HG03280 (cell line): ENCODE data around the gene WNT2.
"Not testable (repeated sequence)": the region's sequence is repeated elsewhere in the genome, so short reads cannot be mapped to it uniquely, and the experiment has no call there.

Experiments
- ATAC-seq: cut with Tn5 transposase; IDR thresholded peaks from one replicate; pipeline ENCODE4 v1.9.1; 2021; ENCODE audit warnings: mild to moderate bottlenecking, moderate library complexity; ENCODE audit not compliant: unreplicated experiment

The WNT2 gene

DNA sequence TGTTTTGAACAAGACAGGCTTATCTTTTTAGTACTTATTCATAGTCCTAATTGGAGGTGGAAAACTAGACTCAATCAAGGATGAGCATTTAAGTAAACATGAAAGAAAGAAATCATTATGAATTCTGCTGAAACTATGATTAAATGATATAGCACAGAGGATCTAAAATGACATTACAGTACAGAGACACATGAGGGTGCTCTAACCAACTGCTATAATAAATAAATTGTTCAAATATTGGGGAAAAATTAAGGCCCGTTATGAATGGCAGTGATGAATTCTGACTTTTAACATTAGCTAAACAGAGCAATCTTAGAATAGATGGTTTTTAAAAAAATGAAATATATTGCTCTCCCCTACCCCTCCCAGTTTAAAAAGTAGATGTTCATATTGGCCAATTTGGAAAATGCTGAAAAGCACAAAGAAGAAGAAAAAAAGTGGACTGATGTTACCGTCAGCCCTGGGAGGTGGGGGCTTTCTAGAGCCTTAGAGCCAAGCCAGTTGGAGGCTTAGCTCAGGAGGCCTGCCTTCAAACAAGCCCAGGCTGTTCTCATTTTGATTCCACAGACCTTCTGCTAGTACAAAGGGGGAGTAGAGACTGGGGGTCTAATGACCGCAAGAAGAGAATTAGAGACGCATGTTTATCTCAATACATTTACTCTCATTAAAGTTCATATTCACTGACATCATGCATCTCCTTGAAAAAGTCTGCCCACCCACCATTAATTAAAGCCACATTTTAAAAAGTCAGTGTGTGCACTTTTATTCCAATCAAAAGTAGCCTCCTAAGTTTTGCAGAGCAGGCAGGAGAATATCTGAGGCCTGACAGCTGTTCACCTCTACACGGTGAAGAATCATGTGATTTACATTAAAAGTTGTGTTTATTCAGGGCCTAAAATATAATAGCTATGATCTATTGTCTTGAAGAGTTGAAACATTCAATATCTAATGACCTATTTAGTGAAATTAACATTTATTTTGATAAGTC is 10.0 kb downstream of the WNT2 start:
- no peak for ATAC-seq

DNA sequence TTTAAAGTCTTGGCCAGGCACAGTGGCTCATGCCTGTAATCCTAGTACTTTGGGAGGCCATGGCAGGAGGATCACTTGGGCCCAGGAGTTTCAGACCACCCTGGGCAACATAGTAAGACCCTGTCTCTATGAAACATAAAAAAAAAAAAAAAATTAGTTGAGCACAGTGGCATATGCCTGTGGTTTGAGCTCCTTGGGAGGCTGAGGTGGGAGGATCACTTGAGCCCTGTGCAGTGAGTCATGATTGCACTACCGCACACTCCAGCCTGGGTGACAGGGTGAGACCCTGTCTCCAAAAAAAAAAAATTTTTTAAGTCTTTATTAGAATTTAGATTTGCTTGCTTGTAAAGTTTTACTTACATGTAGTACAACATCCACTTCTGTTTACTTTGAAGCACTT is 14.0 kb downstream of the WNT2 start:
- ATAC-seq = no peak

DNA sequence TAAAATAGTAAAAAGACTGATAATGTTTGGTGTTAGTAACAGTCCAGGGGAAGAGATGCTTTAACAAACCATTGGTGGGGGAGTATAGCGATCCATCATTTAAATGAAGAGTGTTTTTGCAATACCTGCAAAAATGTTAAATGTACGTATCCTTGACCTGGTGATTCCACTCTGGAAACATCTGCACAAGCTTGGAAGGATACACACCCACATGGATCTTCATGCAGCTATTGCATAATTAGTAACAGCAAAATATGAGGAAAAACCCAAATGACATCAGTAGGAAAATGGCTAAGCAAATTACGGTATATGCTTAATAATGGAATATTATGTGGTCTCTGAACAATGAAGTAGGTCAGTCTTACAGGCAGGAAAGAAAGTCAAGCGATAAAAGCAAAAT is 20.5 kb downstream of the WNT2 start:
- ATAC-seq = no peak

DNA sequence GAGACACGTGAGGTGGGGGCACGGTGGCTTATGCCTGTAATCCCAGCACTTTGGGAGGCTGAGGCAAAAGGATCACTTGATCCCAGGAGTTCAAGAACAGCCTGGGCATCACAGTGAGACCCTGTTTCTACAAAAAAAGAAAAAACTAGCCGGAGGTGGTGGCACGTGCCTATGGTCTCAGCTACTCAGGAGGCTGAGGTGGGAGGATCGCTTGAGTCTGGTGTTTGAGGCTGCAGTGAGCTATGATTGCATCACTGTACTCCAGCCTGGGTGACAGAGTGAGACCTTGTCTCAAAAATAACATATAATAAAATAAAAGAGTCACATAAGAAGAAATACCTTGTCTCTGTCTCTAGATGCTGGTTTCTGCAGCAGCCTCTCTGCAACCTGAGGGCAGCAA is 22.4 kb downstream of the WNT2 start:
- ATAC-seq = not testable (repeated sequence)

DNA sequence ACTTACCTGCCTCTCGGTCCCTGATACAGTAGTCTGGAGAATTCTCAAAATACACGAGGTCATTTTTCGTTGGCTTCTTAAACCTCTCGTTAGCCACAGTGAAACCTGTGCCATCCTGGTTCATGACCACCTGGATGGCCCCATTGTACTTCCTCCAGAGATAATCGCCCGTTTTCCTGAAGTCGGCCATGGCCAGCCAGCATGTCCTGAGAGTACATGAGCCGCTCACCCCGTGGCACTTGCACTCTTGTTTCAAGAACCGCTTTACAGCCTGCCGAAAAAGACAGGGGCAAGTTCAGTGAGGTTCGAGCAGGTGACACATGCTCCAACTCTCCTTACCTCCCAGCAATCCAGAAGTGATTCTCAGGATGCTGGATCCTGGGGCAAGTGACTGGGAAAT is 25.3 kb downstream of the WNT2 start:
- ATAC-seq = no peak

DNA sequence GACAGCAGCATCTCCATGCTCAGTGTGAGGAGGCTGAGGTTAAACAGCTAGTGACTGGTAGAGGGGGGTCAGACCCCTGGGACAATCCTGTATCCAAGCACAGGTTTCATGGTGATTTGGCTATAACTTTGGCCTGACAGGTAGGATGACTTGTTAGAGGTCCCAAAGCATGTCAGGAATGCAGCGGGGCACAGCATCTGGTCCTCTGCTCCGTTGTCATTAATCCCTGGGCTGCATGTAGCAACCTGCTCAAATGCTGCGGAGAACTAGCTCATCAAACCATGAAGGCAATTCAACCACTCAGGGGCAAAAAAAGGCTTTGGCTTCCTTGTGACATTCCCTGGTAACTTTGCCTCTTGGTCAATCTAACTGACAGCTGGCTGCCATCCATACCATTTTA is 26.8 kb downstream of the WNT2 start:
- ATAC-seq = no peak

DNA sequence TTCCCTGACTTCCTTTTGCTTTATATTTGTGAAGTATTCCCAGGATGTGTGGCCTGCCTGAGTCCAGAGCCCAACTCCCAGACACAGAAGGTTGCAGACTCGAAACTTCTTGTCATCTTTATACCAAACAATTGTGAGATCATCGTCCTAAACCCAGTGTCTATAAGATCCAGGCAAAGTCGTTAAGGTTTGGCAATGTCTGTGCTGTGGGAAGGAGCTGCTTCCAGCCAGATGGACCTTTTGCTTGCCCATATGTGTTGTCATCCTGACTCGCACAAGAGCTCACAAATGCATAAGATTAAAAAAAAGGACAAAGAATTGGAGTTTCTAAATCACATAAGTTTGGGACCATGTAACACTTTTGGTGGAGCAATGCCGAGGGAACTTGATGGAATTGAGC is 37.0 kb downstream of the WNT2 start:
- ATAC-seq = no peak

DNA sequence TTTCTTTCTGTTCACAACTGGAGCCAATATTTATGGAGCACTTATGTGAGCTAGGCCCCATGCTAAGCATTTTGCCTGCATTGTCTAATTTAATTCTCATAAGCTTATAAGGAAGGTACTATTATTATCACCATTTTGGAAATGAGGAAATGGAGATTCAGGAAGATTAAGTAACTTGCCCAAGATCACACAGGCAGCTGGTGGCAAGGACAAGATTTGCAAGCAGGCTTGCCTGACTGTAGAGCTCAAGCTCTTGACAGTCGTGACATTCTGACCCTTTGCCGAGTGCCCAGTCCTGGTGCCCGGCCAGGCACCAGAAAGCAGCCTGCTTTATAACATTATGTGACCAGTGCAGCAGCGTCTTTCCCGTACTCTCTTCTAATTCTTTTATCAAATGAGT is 38.2 kb downstream of the WNT2 start:
- no peak for ATAC-seq

DNA sequence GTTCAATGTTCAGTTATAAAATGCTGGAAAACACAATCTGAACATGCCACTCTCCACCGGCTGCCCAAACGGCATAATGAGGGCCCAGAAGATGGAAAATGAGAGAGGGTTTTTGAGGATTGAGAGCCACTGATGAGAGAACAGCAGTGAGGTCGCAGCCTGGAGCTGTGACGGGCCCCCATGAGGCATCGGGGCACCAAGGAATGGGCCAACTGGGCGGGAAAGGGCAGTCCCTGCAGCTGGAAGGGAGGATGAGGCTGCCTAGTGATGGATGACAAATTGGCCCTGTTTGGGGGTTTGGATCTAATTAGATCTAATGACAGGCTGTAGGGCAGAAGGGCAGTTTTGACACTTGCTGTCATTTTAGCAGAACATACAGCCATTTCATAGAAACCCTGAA is 39.1 kb downstream of the WNT2 start:
- no peak for ATAC-seq

DNA sequence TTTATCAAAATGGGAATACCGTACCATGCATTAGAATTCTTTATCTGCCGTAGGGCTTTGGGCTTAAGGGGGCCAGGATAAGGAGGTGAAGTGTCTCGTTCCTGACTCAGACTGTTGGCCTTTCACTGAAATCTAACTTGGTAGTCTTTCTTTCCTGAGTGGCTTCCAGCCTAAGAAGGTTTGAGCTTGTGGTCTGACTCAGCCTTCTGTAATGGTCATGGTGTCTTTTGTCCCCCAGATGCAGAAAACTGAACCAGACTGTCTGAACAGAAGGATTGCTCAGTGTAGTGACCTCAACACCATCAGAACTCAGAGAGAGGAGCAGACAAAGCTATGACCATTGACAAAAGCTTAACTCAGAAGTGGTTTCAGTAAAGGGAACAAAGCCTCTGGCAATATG is 39.5 kb downstream of the WNT2 start:
- no peak for ATAC-seq

DNA sequence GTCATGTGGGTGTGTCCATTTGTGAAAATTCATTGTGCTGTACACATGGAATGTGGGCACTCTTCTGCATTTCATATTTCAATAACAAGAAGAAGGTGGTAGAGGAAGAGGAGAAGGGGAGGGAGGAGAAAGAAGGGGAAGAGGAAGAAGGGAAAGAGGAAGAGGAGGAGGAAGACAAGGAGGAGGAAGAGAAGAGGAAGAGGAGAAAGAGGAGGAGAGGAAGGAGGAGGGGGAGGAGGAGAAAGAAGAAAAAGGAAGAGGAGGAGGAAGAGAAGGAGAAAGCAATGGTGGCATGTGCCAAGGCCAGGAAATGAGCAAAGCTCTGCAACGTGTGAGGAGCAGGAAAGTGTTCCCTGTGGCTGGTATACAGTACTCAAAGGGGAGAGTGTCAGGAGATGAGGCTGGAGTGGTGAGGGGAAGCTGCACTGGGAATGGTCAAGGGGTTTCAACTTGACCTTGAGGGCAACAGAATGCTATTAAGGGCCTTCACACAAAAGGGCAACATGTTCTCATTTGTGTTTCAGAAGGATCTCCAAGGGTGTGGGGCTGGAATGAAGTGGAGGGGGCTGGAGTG is 40.5 kb downstream of the WNT2 start:
- no peak for ATAC-seq

DNA sequence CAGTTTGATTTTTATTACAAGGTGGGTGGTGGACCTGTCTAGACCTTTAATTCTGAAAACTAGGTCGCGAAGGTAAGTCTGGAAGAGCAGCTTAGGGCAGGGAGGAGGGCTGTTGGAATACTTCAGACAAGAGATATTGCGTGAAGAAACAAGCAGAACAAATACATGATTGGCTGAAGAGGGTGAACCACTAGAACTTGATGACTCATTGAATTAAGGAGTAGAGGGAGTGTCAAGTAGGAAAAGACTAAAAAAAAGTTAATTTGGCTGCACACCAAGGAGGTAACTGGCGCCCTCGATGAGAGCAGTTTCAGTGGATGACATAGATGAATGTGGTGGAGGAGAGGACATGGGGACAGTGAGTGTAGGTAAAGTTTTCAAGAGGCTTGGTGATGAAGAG is 41.3 kb downstream of the WNT2 start:
- ATAC-seq = no peak

DNA sequence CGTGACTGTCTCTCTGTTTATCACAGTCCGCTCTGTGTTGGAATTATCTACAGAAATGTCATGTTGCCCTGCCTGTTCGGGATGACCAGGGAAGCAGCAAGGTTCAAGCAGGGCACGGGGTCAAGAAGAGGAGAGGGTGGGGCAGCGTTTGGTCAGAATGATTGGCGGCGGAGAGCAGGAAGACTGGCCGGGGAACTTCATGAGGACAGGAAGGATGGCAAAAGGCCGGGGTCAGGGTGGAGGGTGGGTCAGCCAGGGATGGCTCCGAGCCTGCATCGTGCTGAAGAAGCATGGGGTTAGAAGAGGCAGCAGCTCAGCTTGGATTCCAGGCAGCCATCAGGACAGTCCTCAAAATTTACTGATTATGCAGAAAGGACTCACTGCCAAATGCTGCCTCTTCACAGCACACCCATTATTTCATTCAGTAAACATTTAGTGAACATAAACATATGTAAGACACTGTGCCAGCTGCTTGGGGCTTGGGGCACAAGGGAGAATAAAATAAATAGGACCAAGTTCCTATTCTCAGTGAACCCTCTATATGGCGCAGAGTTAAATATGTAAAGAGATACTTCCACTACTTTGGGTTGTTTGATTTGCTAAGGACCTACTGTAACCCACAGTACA is 42.8 kb downstream of the WNT2 start:
- ATAC-seq = no peak

DNA sequence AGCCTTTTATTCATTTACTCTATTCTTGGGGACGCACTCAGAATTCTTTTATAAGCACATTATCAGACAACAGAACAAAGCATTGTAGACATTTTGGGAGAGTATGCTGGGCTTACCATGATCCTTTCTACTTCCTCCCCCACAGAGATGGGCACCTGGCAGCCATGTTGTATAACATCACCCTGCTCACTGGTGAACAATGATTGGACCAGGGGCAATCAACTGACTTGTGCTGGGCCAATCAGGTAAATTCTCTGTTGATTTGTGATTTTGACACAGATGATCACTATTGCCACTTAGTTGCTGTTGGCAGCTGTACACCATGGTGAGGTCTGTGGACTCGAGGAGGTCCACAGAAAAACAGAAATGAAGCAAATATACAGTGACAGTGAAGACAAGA is 43.7 kb downstream of the WNT2 start:
- no peak for ATAC-seq

DNA sequence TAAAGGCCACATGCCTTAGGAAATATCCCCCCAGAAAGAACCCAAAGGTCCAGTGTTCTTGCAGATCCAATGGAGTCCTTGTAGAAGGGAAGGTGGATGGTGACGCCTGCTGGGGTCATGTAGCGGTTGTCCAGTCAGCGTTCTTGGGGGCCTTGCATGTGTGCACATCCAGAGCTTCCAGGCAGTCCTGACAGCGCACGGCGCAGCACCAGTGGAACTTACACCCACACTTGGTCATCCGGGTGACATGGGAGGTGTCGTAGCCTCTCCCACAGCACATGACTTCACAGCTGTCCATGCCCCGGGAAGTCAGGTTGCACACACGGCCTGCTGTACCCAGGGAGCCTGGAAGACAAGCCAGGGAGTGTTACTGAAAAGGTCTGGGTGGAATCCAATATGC is 44.8 kb downstream of the WNT2 start:
- ATAC-seq = no peak

DNA sequence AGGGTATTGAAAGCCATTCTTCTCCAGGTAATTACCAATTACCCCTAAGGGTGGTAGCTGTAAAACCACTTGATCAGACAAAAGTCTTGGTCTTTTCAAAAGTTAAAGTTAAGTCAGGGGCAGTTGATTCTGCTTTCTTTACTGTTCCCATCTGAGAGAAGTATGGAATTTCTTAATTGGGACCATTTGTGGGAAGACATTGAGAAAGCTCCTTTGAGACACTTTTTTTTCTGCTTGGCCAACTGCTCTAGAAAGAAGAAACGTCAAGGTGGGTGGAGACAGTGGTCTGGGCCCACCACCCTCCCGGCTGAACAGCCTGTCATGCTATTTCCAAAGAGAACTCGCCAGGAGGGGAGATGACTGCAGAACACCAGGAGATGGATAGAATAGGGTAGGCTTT is 45.3 kb downstream of the WNT2 start:
- ATAC-seq = no peak

DNA sequence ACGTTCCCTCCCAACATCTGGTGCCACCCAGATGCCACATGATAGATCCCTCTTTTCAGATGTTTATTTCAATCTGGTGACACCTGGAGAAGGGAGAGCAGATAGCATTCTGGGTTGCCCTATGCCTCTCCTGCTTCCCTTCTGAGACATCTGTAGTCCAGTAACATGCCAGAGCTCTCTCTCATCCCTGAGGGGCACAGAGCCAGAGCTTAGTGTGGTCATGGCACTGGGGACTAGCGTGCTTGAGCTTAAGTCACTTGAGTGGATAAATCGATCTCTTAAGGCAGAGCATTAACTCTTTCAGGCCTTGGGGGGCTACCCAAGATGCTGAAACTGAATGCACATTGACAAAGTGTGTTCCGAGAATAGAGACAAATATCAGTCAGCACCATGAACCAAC is 47.9 kb downstream of the WNT2 start:
- ATAC-seq = no peak

DNA sequence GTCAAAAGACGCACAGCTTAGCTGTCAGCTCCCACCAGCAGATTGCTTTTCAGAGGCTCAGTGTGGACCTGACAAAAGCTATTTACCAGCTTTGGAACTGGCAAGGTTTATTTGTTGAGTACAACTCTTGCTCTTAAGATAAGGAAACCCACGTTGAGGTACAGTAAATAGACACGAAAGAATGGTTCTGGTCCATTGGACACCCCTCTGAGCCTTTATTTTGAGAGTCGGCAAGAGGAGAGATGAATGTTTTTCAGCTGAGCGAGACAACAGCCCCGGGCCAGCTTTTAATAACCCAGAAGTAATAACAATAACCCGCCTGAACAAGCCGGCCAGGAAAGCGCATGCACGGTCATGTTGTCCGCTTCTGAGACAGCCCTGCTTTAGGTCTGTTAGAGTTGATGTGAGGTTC is 49.0 kb downstream of the WNT2 start:
- ATAC-seq = no peak

DNA sequence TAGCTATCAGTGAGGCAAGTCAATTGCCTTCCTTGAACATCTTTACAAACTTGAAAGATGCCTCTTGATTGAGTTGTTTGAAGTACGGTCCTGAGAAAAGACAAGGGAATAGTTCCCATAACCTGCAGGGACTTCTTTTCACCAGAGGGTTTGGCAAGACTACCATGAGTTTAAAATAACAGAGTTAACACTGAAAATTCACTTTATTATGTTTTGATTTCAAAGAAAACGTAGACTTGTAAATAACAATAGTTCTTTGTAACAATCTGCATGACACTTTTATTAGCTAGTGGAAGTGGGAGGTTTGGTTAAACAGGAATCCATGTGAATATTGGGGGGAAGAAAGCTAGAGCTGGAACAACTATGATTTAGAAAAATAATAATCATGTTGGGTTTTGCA is 49.5 kb downstream of the WNT2 start:
- no peak for ATAC-seq

DNA sequence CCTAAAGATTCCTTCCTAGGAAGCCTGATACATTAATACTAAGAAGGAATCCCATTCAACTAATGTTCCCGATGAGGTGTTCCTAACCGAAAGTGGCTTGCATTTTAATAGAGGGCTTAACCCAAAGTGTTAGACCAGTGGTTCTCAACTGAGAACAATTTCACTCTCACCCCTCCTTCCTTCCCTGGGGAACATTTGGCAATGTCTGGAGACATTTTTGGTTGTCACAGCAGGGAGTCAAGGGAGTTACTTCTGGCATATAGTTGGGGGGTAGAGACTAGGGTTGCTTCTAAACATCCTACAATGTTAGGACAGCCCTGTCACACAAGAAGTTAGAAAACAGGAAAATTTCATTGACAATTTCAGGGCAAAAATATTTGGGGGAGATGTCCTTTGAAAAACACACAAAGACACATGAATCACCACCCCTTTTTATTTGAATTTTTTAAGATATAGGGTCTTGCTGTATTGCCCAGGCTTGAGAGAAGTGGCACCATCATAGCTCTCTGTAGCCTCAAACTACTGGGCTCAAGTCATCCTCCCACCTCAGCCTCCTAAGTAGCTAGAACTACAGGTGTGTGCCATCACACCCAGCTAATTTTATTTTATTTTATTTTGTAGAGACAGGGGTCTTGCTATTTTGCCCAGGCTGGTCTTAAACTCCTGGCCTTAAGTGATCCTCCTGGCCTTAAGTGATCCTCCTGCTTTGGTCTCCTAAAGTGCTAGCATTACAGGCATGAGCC is 50.7 kb downstream of the WNT2 start:
- no peak for ATAC-seq

DNA sequence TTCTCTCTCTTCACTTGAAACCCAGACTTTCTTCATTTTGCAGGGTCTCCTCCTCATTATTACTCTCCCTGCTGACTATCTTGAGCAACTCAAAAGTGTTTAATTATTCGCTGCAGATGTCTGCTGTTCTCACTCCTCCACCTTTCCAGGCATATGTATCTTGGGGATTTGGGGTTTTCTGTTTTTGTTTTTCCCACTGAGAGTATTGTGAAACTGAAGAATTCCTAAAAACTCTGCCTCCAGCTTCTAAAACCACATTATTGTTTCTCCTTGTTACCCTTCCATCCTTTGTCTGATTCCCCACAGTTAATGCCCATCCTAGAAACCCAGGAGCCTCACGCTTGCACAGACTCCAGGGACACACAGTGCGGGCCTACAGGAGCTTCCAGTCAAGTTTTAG is 51.3 kb downstream of the WNT2 start:
- no peak for ATAC-seq
